Activated CD8-positive, alpha-beta memory T cell treated with anti-CD3 and anti-CD28 coated beads, Interleukin-2, amount 50 U/mL, for 24 hours (primary cell): Measurements from ENCODE around the gene UGT1A6.
"Not testable (repeated sequence)": the region's sequence is repeated elsewhere in the genome, so short reads cannot be mapped to it uniquely, and the experiment has no call there.

Experiments used
- DNase-seq: peaks from one replicate; pipeline ENCODE4 v3.0.0-alpha.2; 2020; ENCODE audit errors: extremely low read depth

The UGT1A6 gene

GRCh38 chr2:233718552-233718951 lies 25.9 kb downstream of the UGT1A6 start, which contains the start of gene UGT1A4:
Gene UGT1A4 (plus strand): TSS chr2:233718736. CDS start chr2:233718821, 85 bp downstream.
- DNase-seq: no peak

- DNase-seq: no peak
Observed at GRCh38 chr2:233728723-233729301, 36.1 kb downstream of the UGT1A6 start, which contains the start of gene UGT1A3. Gene UGT1A3 (plus strand): TSS chr2:233729042. CDS start chr2:233729127, 85 bp downstream.

- not testable (repeated sequence) for DNase-seq
Observed at GRCh38 chr2:233736868-233737653, 44.4 kb downstream of the UGT1A6 start.

GRCh38 chr2:233740870-233741269 lies 48.2 kb downstream of the UGT1A6 start:
- no peak for DNase-seq

- no peak for DNase-seq
Observed at GRCh38 chr2:233743464-233744259, 51.0 kb downstream of the UGT1A6 start.

- DNase-seq: no peak
Observed at GRCh38 chr2:233745073-233745755, 52.5 kb downstream of the UGT1A6 start.

GRCh38 chr2:233745838-233746237 lies 53.1 kb downstream of the UGT1A6 start:
- not testable (repeated sequence) for DNase-seq

GRCh38 chr2:233746475-233747282 lies 54.0 kb downstream of the UGT1A6 start:
- DNase-seq: no peak

GRCh38 chr2:233747283-233747544 lies 54.5 kb downstream of the UGT1A6 start:
- DNase-seq: no peak

- not testable (repeated sequence) for DNase-seq
Observed at GRCh38 chr2:233750689-233751088, 58.0 kb downstream of the UGT1A6 start.

GRCh38 chr2:233751212-233752009 lies 58.7 kb downstream of the UGT1A6 start:
- DNase-seq: not testable (repeated sequence)

- no peak for DNase-seq
Observed at GRCh38 chr2:233754872-233755611, 62.4 kb downstream of the UGT1A6 start.

GRCh38 chr2:233756429-233757081 lies 63.9 kb downstream of the UGT1A6 start:
- DNase-seq: no peak

GRCh38 chr2:233758141-233758540 lies 65.5 kb downstream of the UGT1A6 start:
- no peak for DNase-seq

GRCh38 chr2:233758849-233759248 lies 66.2 kb downstream of the UGT1A6 start:
- no peak for DNase-seq

GRCh38 chr2:233760043-233760442 lies 67.4 kb downstream of the UGT1A6 start, which contains the start of gene UGT1A1:
Gene UGT1A1 (plus strand): TSS chr2:233760270. CDS start chr2:233760288, 18 bp downstream.
- DNase-seq: no peak

GRCh38 chr2:233761040-233761769 lies 68.5 kb downstream of the UGT1A6 start:
- no peak for DNase-seq

GRCh38 chr2:233764264-233764663 lies 71.6 kb downstream of the UGT1A6 start:
- DNase-seq: no peak
